ENCODE data around the gene ELFN2.

DNA sequence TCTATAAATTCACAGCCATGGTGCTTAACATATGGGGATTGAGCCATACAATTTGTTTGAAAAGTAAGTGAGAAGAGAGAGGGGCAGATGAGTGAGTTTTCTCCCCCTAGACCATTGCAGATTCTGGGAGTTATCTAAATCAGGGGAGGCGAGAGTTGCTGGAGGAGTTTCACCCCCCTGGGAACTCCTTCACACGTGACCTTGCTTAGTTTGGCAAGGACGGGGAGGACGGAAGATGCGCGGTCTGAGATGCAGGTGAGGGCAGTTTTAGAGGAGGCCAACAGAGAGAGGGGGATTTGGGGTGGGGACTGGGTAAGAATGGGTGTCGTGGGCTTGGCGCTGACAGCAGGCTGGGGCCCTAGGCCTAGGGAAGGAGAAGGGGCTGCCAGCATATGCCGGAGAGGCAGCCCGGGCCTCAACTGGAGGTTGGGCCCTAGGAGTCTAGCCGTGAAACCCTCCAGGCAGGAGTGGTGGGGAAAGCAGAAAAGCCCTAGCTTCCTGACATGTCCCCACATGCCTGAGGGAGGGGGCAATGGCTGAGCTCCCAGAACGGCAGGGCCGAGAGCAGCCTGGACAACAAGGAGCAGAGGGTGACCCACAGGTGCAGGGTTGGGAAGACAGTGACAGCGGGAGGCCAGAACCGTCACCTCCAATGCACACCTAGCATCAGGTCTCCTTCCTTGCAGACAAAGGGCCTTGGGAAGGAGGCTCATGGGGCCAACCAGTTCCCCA lies 63.9 kb downstream of the ELFN2 start:
- TF ChIP-seq, protein P1, sequence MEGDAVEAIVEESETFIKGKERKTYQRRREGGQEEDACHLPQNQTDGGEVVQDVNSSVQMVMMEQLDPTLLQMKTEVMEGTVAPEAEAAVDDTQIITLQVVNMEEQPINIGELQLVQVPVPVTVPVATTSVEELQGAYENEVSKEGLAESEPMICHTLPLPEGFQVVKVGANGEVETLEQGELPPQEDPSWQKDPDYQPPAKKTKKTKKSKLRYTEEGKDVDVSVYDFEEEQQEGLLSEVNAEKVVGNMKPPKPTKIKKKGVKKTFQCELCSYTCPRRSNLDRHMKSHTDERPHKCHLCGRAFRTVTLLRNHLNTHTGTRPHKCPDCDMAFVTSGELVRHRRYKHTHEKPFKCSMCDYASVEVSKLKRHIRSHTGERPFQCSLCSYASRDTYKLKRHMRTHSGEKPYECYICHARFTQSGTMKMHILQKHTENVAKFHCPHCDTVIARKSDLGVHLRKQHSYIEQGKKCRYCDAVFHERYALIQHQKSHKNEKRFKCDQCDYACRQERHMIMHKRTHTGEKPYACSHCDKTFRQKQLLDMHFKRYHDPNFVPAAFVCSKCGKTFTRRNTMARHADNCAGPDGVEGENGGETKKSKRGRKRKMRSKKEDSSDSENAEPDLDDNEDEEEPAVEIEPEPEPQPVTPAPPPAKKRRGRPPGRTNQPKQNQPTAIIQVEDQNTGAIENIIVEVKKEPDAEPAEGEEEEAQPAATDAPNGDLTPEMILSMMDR (IDR thresholded peaks at IDR 0.05): no peak
- no peak for TF ChIP-seq EZH2 (IDR thresholded peaks at IDR 0.05)
- no peak for TF ChIP-seq EZH2phosphoT487 (IDR thresholded peaks at IDR 0.05)

All from neural progenitor cell (in vitro differentiated cells).